Peyer's patch (tissue), 4 donors: ENCODE data around the gene APOL4. TPM values are rescaled to one million over a fixed set of nuclear protein-coding genes. Genes with fewer than 3 reads are reported as not detected.

Source experiments
- DNase-seq, 3 donors: peaks; one replicate each; pipeline ENCODE4 v3.0.0-alpha.2; 2017 to 2019
- H3K27ac ChIP-seq, 4 donors: fragments of 200-600 bp; sonication (generic); one replicate each; pipeline ENCODE4 v1.5.1; 2016 to 2019
- H3K27me3 ChIP-seq, 2 donors: fragments of 200-600 bp; sonication (generic); one replicate each; pipeline ENCODE4 v1.5.1; 2019
- H3K36me3 ChIP-seq, 3 donors: fragments of 200-600 bp; sonication (generic); one replicate each; pipeline ENCODE4 v1.5.1; 2016 to 2019
- H3K4me1 ChIP-seq, 4 donors: fragments of 200-600 bp; sonication (generic); one replicate each; pipeline ENCODE4 v1.5.1; 2016 to 2019
- H3K4me3 ChIP-seq, 4 donors: fragments of 200-600 bp; sonication (generic); 1 replicate in 3 of 4; 2 replicates in 1 of 4; pipeline ENCODE4 v1.5.1; 2016 to 2019; ENCODE audit warnings: mild to moderate bottlenecking in 1 of 4
- H3K9me3 ChIP-seq, 4 donors: fragments of 200-600 bp; sonication (generic); one replicate each; pipeline ENCODE4 v1.5.1; 2016 to 2019; ENCODE audit warnings: mild to moderate bottlenecking in 1 of 4
- CTCF ChIP-seq, 6 experiments: fragments of 450-650 bp in 4 of 6; fragments of 200-600 bp in 2 of 6; sonication (generic) in 1 of 6; IDR thresholded peaks; one replicate each; pipeline ENCODE4 v1.5.1; 2017 to 2019; ENCODE audit warnings: antibody characterized with exemption in 6 of 6, mild to moderate bottlenecking in 3 of 6, moderate library complexity in 1 of 6
- POLR2A ChIP-seq, 2 donors: fragments of 450-650 bp; IDR thresholded peaks; one replicate each; pipeline ENCODE4 v1.5.1; 2017; ENCODE audit warnings: antibody characterized with exemption in 2 of 2, mild to moderate bottlenecking in 2 of 2, moderate library complexity in 2 of 2
- total RNA-seq, 4 donors: library from RNA; depleted of rRNA; stranded (reverse); fragments of >200 nt; gene quantifications; one replicate each; pipeline ENCODE4 v1.1.0, GENCODE V29; 2016

APOL4 gene
- total RNA-seq, 4 donors from 2014 or later: 0.35 to 3.3 (median 2.5) TPM; not detected in 1

- no peak for DNase-seq
- TF ChIP-seq CTCF (IDR thresholded peaks at IDR 0.05): no peak
- no peak for TF ChIP-seq POLR2A (IDR thresholded peaks at IDR 0.05)
These were observed 20.7 kb downstream of the APOL4 start for GRCh38 chr22:36180928-36181327.

GRCh38 chr22:36180038-36180880, 21.4 kb downstream of the APOL4 start:
- peak; percentile 86 to 95 (median 89) for DNase-seq
- Histone ChIP-seq H3K27ac (no peak overlapping the region), H3K4me1 (no peaks in the 10 kb centered on the region), H3K27me3 (no peaks in the 10 kb centered on the region), H3K4me3 (no peak overlapping the region), H3K36me3 (no peaks in the 10 kb centered on the region), H3K9me3 (no peaks in the 10 kb centered on the region)
- TF ChIP-seq CTCF (IDR thresholded peaks at IDR 0.05) (peak; percentile 79 to 91 (median 84)), POLR2A (IDR thresholded peaks at IDR 0.05) (no peak)

More at GRCh38 chr22:36180928-36181327, 20.7 kb downstream of the APOL4 start:
- Histone ChIP-seq H3K4me3 (no peak overlapping the region), H3K36me3 (no peaks in the 10 kb centered on the region), H3K4me1 (no peaks in the 10 kb centered on the region), H3K9me3 (no peaks in the 10 kb centered on the region), H3K27me3 (no peaks in the 10 kb centered on the region), H3K27ac (no peak overlapping the region)

- no peak for DNase-seq
- no peak for TF ChIP-seq POLR2A (IDR thresholded peaks at IDR 0.05)
- no peak for TF ChIP-seq CTCF (IDR thresholded peaks at IDR 0.05)
- Histone ChIP-seq H3K4me3 (no peak overlapping the region), H3K4me1 (no peaks in the 10 kb centered on the region), H3K27ac (no peak overlapping the region), H3K36me3 (no peaks in the 10 kb centered on the region), H3K9me3 (no peaks in the 10 kb centered on the region), H3K27me3 (no peaks in the 10 kb centered on the region)
These were observed 24.4 kb downstream of the APOL4 start for GRCh38 chr22:36177160-36177559.

GRCh38 chr22:36175892-36176291, 25.7 kb downstream of the APOL4 start:
- H3K27me3 ChIP-seq: no peaks in the 10 kb centered on the region
- H3K36me3 ChIP-seq: no peaks in the 10 kb centered on the region
- TF ChIP-seq POLR2A (IDR thresholded peaks at IDR 0.05) (no peak), CTCF (IDR thresholded peaks at IDR 0.05) (peak in 2 of 6 experiments; percentile 22 to 45)
- no peak overlapping the region for H3K27ac ChIP-seq
- no peaks in the 10 kb centered on the region for H3K4me1 ChIP-seq
- no peak overlapping the region for H3K4me3 ChIP-seq
- DNase-seq: no peak
- H3K9me3 ChIP-seq: no peaks in the 10 kb centered on the region

GRCh38 chr22:36171941-36172340, 29.7 kb downstream of the APOL4 start:
- Histone ChIP-seq H3K4me1 (no peaks in the 10 kb centered on the region), H3K27ac (no peak overlapping the region), H3K36me3 (no peaks in the 10 kb centered on the region), H3K9me3 (no peaks in the 10 kb centered on the region), H3K27me3 (no peaks in the 10 kb centered on the region), H3K4me3 (no peak overlapping the region)
- TF ChIP-seq CTCF (IDR thresholded peaks at IDR 0.05): no peak
- no peak for TF ChIP-seq POLR2A (IDR thresholded peaks at IDR 0.05)
- DNase-seq: no peak
